Body of pancreas (tissue), 4 donors: Measurements from ENCODE around the gene ERBB2.

Source experiments
- CTCF ChIP-seq, 7 experiments: fragments of 450-650 bp in 4 of 7; fragments of 200-600 bp in 3 of 7; sonication (generic) in 3 of 7; IDR thresholded peaks; one replicate each; pipeline ENCODE4 v1.5.1; 2016 to 2019; ENCODE audit warnings: antibody characterized with exemption in 7 of 7
- POLR2A ChIP-seq, 3 donors: fragments of 450-650 bp; IDR thresholded peaks; one replicate each; pipeline ENCODE4 v1.6.1; 2016; ENCODE audit warnings: antibody characterized with exemption in 3 of 3, mild to moderate bottlenecking in 2 of 3

- no peak for TF ChIP-seq POLR2A (IDR thresholded peaks at IDR 0.05)
- no peak for TF ChIP-seq CTCF (IDR thresholded peaks at IDR 0.05)
These were observed 22.2 kb downstream of the ERBB2 start for GRCh38 chr17:39722104-39722503.
